Activated CD8-positive, alpha-beta T cell treated with anti-CD3 and anti-CD28 coated beads for 36 hours (primary cell): ENCODE results near the gene HLA-F. TPM values are rescaled to one million over a fixed set of nuclear protein-coding genes. Genes with fewer than 3 reads are reported as not detected.

Source experiments
- ATAC-seq: fragments of 200-7000 bp; cut with Tn5 transposase; one replicate; pipeline ENCODE4 v1.10.0; 2021; ENCODE audit warnings: mild to moderate bottlenecking, moderate library complexity
- CTCF ChIA-PET: fragments of 350-600 bp; sonication (Branson Sonifier 250); formaldehyde crosslinking; loops from one replicate; lab custom pipeline; 2021; ENCODE audit warnings: antibody characterized with exemption; lab: Charles Lee
- POLR2A ChIA-PET: fragments of 350-600 bp; sonication (Branson Sonifier 250); formaldehyde crosslinking; loops from one replicate; lab custom pipeline; 2021; ENCODE audit warnings: antibody characterized with exemption; lab: Charles Lee
- DNase-seq: peaks from one replicate; pipeline ENCODE4 v3.0.0-alpha.2; 2020
- H3K27ac Mint-ChIP-seq: one replicate; pipeline ENCODE4 v1.8.0; 2021; ENCODE audit warnings: mild to moderate bottlenecking, mixed read lengths
- H3K27me3 Mint-ChIP-seq: one replicate; pipeline ENCODE4 v1.8.0; 2021; ENCODE audit warnings: mixed read lengths
- H3K36me3 Mint-ChIP-seq: one replicate; pipeline ENCODE4 v1.8.0; 2021; ENCODE audit warnings: low read depth, mixed read lengths
- H3K4me1 Mint-ChIP-seq: one replicate; pipeline ENCODE4 v1.8.0; 2021; ENCODE audit warnings: low read depth, mixed read lengths
- H3K4me3 Mint-ChIP-seq: one replicate; pipeline ENCODE4 v1.8.0; 2021; ENCODE audit warnings: mild to moderate bottlenecking, moderate library complexity, mixed read lengths
- H3K9me3 Mint-ChIP-seq: one replicate; pipeline ENCODE4 v1.8.0; 2021; ENCODE audit warnings: mixed read lengths
- intact Hi-C: fragments of 100-400 bp; cut with micrococcal nuclease; formaldehyde crosslinking; loops from one replicate; pipeline ENCODE4 v1.10.0; 2022
- total RNA-seq, 2 experiments: library from RNA; stranded (reverse); gene quantifications; one replicate each; pipeline ENCODE4 v1.2.3, GENCODE V29; 2021
- TF ChIP-seq, protein P1 (sequence below): fragments of 200-600 bp; IDR thresholded peaks from one replicate; pipeline ENCODE4 v1.8.0; 2022; ENCODE audit warnings: antibody characterized with exemption, mild to moderate bottlenecking

Gene HLA-F
- total RNA-seq, 2 experiments from 2014 or later, result 172 TPM

DNA sequence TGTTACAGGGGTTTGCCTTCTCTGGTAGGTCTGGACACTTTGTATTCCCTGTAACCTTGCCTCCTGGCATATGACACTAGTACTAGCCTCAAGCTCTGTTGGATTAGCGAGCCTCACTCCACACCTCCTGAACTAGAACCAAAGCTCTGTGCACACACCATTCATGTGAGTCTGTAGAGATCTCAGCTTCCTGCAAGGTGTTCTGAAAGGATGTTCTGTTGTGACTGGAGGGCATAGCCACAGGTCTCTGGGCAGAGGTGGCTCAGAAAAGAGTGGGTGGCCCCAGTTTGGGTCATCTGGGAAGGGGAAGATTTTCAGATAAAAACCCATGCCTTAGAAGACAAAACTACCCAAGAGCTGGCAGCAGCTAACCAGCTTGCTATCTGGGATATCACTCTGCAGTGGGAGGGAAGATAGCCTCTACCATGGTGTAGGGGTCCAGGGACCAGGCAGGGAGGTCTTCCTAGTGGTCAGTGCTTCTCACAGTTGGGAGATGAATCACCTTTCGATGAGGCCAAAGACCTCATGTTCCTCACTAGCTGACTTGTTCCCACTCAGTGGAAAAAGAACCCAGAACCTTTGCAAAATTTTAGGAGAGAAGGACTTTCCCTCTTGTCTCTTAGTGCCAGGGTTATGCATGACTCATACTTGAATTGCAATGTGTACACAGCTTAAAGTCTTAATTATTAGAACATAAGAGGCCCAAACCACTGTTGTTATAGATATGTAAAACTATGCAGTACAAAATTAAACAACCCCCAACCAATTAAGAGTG lies 41.4 kb downstream of the HLA-F start:
- Mint-ChIP-seq H3K27me3 (peaks cover 11% of the 10 kb centered on the region), H3K36me3 (no peaks in the 10 kb centered on the region), H3K4me3 (no peak overlapping the region), H3K4me1 (peaks cover 15% of the 10 kb centered on the region), H3K27ac (peak overlapping the region; percentile 27), H3K9me3 (no peaks in the 10 kb centered on the region)
- ChIA-PET CTCF (interaction anchor here (1.0 to 3.1 kb wide), 5 partner anchors 12 to 115 kb away, joined by 3 to 11 read pairs (median 4); no protein-coding TSS in a partner anchor), POLR2A (no interaction called here)
- DNase-seq (no peak), ATAC-seq (no peak)
- TF ChIP-seq, protein P1, sequence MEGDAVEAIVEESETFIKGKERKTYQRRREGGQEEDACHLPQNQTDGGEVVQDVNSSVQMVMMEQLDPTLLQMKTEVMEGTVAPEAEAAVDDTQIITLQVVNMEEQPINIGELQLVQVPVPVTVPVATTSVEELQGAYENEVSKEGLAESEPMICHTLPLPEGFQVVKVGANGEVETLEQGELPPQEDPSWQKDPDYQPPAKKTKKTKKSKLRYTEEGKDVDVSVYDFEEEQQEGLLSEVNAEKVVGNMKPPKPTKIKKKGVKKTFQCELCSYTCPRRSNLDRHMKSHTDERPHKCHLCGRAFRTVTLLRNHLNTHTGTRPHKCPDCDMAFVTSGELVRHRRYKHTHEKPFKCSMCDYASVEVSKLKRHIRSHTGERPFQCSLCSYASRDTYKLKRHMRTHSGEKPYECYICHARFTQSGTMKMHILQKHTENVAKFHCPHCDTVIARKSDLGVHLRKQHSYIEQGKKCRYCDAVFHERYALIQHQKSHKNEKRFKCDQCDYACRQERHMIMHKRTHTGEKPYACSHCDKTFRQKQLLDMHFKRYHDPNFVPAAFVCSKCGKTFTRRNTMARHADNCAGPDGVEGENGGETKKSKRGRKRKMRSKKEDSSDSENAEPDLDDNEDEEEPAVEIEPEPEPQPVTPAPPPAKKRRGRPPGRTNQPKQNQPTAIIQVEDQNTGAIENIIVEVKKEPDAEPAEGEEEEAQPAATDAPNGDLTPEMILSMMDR, result no peak
- intact Hi-C loops, result no loop called here

DNA sequence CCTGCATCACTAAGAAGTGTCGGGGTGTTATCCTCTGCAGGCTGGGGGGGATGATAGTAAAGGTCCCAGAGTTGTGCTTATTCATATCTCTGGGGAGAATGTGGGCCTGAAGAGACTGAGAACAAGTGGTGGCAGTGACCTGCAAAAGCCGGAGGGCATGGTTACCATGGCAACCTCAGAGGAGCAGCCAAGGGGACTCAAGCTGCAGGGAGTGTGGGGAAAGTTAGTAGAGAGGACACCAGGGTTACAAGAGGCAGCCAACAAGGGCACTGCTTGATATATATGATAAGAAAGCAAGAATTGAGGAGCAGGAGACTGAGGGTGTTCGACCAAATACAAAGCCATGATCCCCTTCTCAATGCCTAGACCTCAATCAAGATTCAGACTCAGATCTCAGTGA lies 46.1 kb downstream of the HLA-F start:
- Mint-ChIP-seq H3K36me3 (no peaks in the 10 kb centered on the region), H3K27me3 (peaks cover 23% of the 10 kb centered on the region), H3K4me1 (peaks cover 3% of the 10 kb centered on the region), H3K27ac (no peak overlapping the region), H3K4me3 (no peak overlapping the region), H3K9me3 (no peaks in the 10 kb centered on the region)
- TF ChIP-seq, protein P1, result no peak
- intact Hi-C loops, result no loop called here
- ATAC-seq (no peak), DNase-seq (no peak)
- CTCF ChIA-PET, result interaction anchor here (1.6 to 2.2 kb wide), 2 partner anchors 16 to 29 kb away, joined by 4 to 7 read pairs; no protein-coding TSS in a partner anchor
- POLR2A ChIA-PET, result no interaction called here

DNA sequence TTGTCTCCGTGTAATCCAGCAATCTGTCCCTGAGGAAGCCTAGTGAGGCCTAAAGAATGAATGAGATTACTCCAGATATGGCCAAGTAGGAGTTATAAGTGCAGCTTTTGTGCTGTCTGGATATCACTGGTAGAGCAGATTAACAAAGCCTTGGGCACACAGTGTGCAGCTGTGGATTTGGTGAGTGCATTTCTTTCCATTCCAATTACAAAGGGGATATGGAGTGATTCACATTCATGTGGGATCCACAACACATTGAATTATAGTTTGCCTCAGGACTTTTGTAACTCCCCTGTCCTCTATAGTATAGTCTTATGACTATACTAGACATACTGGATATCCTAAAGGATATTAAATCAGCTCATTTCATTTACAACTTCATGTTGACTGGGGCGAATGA lies 47.1 kb downstream of the HLA-F start:
- Mint-ChIP-seq H3K27me3 (peaks cover 24% of the 10 kb centered on the region), H3K27ac (no peak overlapping the region), H3K9me3 (no peaks in the 10 kb centered on the region), H3K4me1 (no peaks in the 10 kb centered on the region), H3K36me3 (no peaks in the 10 kb centered on the region), H3K4me3 (no peak overlapping the region)
- ATAC-seq (no peak), DNase-seq (no peak)
- intact Hi-C loops, result no loop called here
- CTCF ChIA-PET, result no interaction called here
- TF ChIP-seq, protein P1, result no peak
- POLR2A ChIA-PET, result interaction anchor here (0.8 kb wide), 1 partner anchor 12 kb away, joined by 3 read pairs; no protein-coding TSS in a partner anchor

DNA sequence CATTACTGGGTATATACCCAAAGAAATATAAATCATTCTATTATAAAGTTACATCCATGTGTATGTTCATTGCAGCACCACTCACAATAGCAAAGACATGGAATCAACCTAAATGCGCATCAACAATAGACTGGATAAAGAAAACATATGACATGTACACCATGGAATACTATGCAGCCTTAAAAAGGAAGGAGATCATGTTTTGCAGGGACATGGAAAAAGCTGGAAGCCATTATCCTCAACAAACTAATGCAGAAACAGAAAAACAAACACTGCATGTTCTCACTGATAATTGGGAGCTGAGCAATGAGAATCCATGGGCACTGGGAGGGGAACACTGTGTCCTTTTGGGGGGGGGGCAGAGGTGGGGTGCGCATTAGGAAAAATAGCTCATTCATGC lies 53.5 kb downstream of the HLA-F start:
- Mint-ChIP-seq H3K27ac (no peak overlapping the region), H3K4me3 (no peak overlapping the region), H3K9me3 (no peaks in the 10 kb centered on the region), H3K27me3 (peaks cover 35% of the 10 kb centered on the region), H3K36me3 (no peaks in the 10 kb centered on the region), H3K4me1 (no peaks in the 10 kb centered on the region)
- CTCF ChIA-PET, result interaction anchor here (0.9 to 1.6 kb wide), 2 partner anchors 23 to 123 kb away, joined by 3 to 6 read pairs; no protein-coding TSS in a partner anchor
- TF ChIP-seq, protein P1, result no peak
- ATAC-seq (no peak), DNase-seq (no peak)
- intact Hi-C loops, result no loop called here
- POLR2A ChIA-PET, result no interaction called here

Other genes starting within 250 kb of the HLA-F start
- gene MAS1L, start 235.5 kb upstream of the HLA-F start, total RNA-seq, result not detected
- gene UBD, start 163.7 kb upstream of the HLA-F start, total RNA-seq, result under 1 TPM; 0.50 to 0.67 TPM
- not detected for gene OR2H2, start 138.3 kb upstream of the HLA-F start, total RNA-seq
- 10 to 100 TPM; 10.8 to 10.9 TPM for gene GABBR1, start 90.3 kb upstream of the HLA-F start, total RNA-seq
- not detected for gene MOG, start 66.3 kb upstream of the HLA-F start, total RNA-seq
- gene ZFP57, start 42.3 kb upstream of the HLA-F start, total RNA-seq, result not detected
- gene HLA-G, start 104.4 kb downstream of the HLA-F start, total RNA-seq, result 1 to 10 TPM; 3.0 to 3.8 TPM
- 1,000 to 10,000 TPM; 1,275 to 1,335 TPM for gene HLA-A, start 219.1 kb downstream of the HLA-F start, total RNA-seq